Right ventricle myocardium superior (tissue), 1 donor: ENCODE data around the gene PITRM1. TPM values are rescaled to one million over a fixed set of nuclear protein-coding genes. Genes with fewer than 3 reads are reported as not detected.
A peak's percentile ranks its signal among the peaks of the same experiment; 100 is the strongest.

Experiments
- ATAC-seq: fragments of 200-7000 bp; cut with Tn5 transposase; one replicate; pipeline ENCODE4 v1.9.1; 2020; ENCODE audit warnings: mild to moderate bottlenecking; ENCODE audit not compliant: poor library complexity
- DNase-seq: peaks from one replicate; pipeline ENCODE4 v3.0.0-alpha.2; 2020
- intact Hi-C: fragments of 100-400 bp; cut with DNase I; formaldehyde crosslinking; loops from one replicate; pipeline ENCODE4 v1.11.2; 2022
- total RNA-seq: library from RNA; stranded (reverse); fragmentation: NEBNext Ultra II Directional; extraction: Animal tissue kit (Norgen Biotek cat#: 25700); gene quantifications from one replicate; pipeline ENCODE4 v1.2.1, GENCODE V29; 2021
- donor health status: DM: no; HTN: yes; CAD: no; lungs with severe emphysema.

Gene PITRM1
- total RNA-seq, 1 donor from 2014 or later, result 84.4 TPM

DNA sequence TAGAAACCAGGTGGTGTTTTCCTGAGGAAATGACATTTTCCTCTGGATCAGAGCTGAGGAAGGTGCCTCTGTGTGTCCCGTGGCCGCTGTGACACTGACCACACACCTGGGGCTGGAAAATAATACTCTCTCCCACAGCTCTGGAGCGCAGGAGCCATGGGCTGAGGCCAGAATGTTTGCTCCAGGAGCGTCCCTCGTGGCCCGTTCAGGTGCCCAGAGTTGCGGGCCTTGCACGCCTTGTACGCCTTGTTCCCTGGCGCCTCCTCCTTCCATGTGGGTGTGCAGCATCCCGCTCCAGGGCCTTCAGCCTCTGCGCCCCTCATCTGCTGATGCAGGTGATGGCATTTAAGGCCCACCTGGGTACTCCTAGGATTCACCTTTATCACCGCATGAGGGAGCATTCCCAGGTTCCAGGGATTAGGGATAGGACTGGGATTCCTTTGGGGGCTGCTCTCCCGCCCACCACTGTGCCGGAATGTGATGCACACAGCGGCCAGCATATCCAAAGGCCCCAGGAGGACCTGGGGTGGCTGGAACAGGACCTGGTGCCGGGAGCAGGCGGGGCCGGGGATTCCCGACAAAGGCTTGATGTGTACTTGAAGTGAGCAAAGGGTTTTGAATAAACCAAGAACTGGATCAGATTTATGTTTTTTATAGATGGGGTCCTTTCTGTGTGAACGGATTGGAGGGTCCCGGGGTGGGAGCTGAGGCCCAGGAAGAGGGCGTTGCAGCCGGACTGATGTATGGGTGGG is 44.0 kb downstream of the PITRM1 start:
- intact Hi-C loops, result no loop called here
- ATAC-seq, result no peak
- no peak for DNase-seq

DNA sequence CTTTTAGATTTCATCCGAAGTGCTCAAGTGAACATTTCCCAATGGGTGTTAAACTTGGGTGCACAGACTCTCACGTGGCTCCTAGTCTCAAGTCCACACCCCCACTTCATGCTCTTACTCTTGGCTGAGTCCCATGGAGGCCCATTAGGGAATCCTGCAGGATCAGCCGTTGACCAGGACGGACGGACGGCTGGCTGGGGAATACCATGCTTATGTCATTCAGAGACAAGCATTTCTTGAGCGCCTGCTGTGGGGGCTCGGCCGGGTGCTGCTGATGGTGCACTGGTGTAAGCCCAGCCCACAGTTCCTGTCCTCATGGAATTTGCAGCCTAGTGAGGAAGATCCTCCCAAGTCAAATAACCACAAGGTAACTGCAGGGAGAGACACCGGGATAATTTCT is 44.7 kb downstream of the PITRM1 start:
- DNase-seq (no peak), ATAC-seq (no peak)
- intact Hi-C loops, result no loop called here

GRCh38 chr10:3126741-3127346 is 45.7 kb downstream of the PITRM1 start:
- intact Hi-C loops, result no loop called here

GRCh38 chr10:3126249-3126648 is 46.3 kb downstream of the PITRM1 start:
- intact Hi-C loops, result no loop called here
- ATAC-seq, result no peak
- no peak for DNase-seq

More at GRCh38 chr10:3126741-3127346, 45.7 kb downstream of the PITRM1 start:
- DNase-seq (peak; percentile 72), ATAC-seq (peak; percentile 75)

GRCh38 chr10:3125527-3126170 is 46.9 kb downstream of the PITRM1 start:
- intact Hi-C loops, result no loop called here
- ATAC-seq, result no peak
- DNase-seq, result no peak

GRCh38 chr10:3124412-3125175 is 48.0 kb downstream of the PITRM1 start:
- intact Hi-C loops, result no loop called here
- DNase-seq, result no peak
- ATAC-seq, result no peak

GRCh38 chr10:3123571-3124411 is 48.8 kb downstream of the PITRM1 start:
- ATAC-seq (peak; percentile 59), DNase-seq (peak; percentile 78)
- intact Hi-C loops, result no loop called here

GRCh38 chr10:3122486-3123205 is 49.9 kb downstream of the PITRM1 start:
- DNase-seq, result no peak
- intact Hi-C loops, result no loop called here

GRCh38 chr10:3122034-3122433 is 50.5 kb downstream of the PITRM1 start:
- DNase-seq, result no peak
- no peak for ATAC-seq
- intact Hi-C loops, result no loop called here

More at GRCh38 chr10:3122486-3123205, 49.9 kb downstream of the PITRM1 start:
- ATAC-seq, result no peak

GRCh38 chr10:3119796-3120459 is 52.7 kb downstream of the PITRM1 start:
- intact Hi-C loops, result no loop called here
- DNase-seq, result peak; percentile 38
- no peak for ATAC-seq

GRCh38 chr10:3118641-3119091 is 53.9 kb downstream of the PITRM1 start:
- no peak for DNase-seq
- intact Hi-C loops, result no loop called here
- no peak for ATAC-seq

DNA sequence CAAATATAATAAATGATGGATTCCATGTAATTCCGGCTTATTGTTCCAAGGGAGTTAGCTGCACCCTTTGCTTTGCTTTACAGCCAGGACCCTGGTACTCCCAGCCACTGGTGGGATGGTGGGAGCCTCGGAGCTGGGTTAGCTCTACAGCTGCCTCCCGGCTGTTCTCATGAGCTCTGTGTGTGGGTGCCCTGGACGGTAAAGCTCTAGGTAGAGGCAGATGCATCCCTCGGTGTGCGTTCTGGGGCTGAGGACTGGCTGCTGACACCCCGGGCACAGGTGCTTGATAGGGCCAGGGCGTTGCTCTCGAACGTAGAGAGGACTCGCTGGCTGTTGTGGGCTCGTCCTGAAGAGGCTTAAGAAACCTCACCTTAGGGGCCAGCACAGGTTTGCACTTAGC is 55.1 kb downstream of the PITRM1 start:
- DNase-seq, result no peak
- ATAC-seq, result no peak
- intact Hi-C loops, result no loop called here

DNA sequence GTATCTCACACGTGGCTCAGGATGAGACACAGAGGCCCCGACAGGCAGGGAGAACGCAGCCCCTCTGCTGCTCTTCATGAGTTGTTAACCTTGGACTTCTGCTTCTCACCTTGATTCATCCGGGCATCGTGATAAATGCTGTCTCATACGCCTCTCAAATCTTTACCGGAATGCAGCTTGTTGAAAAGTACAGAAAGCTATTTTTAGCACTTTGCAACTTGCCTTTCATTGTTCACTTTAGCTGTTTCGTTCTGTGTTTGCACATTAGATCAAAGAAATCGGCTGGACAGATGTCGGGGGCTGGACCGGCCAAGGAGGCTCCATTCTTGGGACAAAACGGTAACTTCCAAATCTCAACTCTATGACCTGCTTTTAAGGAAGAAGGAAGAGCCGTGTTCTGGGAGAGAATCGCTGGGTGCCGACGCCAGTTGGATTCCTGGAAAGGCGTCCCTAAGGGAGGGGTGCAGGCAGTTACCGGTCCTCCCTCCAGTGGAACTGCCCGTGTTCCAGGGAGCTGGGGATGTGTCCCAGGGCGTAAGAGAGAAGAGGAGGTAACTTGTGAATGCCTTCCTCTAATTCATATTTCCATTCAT is 56.0 kb downstream of the PITRM1 start:
- intact Hi-C loops, result no loop called here
- ATAC-seq (no peak), DNase-seq (no peak)

GRCh38 chr10:3115685-3116084 is 56.9 kb downstream of the PITRM1 start:
- DNase-seq, result no peak
- no peak for ATAC-seq
- intact Hi-C loops, result no loop called here

GRCh38 chr10:3113343-3113720 is 59.2 kb downstream of the PITRM1 start:
- no peak for DNase-seq
- no peak for ATAC-seq
- intact Hi-C loops, result no loop called here

- DNase-seq (peak; percentile 83), ATAC-seq (peak; percentile 64)
- intact Hi-C loops, result no loop called here
Observed at GRCh38 chr10:3111621-3112163, 60.9 kb downstream of the PITRM1 start.
